Measurements from ENCODE around the gene CETP.
A peak's percentile ranks its signal among the peaks of the same experiment; 100 is the strongest.
"Not testable (repeated sequence)": the region's sequence is repeated elsewhere in the genome, so short reads cannot be mapped to it uniquely, and the experiment has no call there.

CETP gene

DNA sequence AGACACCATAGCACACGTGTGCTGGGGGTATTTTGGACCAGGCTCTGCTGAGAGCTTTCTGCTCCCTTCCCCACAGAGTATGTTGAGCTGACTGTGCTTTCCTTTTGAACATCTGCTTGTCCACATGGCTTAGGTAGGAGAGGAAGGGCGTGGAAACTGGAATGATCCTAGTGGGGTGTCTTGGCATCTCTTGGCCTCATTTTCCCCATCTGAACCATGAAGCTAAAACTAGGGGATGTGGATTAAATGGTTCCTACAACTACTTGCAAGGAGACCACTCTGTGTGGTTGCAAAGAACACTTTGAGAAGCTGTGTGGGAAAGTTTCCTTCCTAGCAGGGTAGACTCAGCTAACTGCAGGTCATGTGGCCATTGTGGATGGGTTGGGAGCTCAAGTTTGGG, 20.9 kb downstream of the CETP start:
- no peak for DNase-seq

GRCh38 chr16:56983211-56983751, 21.5 kb downstream of the CETP start:
- no peak for DNase-seq

DNA sequence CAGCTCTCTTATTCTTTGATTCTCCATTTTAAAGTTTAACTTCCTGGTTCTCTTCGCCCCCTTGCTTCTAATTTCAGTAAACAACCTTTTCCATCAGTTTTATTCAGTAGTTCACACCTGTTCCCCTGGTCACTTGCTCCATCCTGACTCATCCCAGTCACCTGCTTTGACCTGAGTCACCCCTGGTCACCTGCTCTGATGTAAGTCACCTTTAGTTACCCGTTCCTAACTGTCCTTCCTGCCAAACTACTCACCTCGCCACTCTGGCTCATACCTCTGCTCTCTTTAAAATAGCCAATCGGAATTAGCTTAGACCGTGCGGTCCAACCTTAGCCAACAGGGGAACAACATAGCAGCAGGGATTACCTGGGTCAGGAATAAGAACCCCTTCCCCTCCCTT, 22.9 kb downstream of the CETP start:
- peak; percentile 16 for DNase-seq

GRCh38 chr16:56985288-56985961, 23.7 kb downstream of the CETP start:
- DNase-seq = peak; percentile 60

GRCh38 chr16:56985962-56986360, 24.2 kb downstream of the CETP start:
- DNase-seq = no peak

DNA sequence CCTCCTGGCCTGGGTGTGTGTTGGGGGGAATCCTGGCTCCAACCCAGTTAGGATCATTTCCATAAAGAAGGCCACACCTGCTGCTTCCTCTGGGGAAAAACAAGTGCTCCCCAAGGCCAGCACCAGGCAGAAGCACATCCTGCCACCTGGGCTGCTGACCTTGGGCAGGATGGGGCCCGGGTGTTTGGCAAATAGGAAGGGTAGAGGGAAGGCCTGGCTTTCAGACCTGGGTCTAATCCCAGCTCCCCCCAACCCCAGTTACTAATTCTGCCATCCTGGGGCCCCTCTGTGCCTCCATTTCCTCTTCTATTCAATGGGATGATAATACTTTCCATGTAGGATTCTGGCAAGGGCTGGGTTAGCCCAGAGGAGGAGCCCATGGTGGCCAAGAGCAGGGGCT, 24.6 kb downstream of the CETP start:
- no peak for DNase-seq

GRCh38 chr16:56986908-56987307, 25.2 kb downstream of the CETP start:
- not testable (repeated sequence) for DNase-seq

- no peak for DNase-seq
Observed at GRCh38 chr16:56987692-56988091, 25.9 kb downstream of the CETP start.

DNA sequence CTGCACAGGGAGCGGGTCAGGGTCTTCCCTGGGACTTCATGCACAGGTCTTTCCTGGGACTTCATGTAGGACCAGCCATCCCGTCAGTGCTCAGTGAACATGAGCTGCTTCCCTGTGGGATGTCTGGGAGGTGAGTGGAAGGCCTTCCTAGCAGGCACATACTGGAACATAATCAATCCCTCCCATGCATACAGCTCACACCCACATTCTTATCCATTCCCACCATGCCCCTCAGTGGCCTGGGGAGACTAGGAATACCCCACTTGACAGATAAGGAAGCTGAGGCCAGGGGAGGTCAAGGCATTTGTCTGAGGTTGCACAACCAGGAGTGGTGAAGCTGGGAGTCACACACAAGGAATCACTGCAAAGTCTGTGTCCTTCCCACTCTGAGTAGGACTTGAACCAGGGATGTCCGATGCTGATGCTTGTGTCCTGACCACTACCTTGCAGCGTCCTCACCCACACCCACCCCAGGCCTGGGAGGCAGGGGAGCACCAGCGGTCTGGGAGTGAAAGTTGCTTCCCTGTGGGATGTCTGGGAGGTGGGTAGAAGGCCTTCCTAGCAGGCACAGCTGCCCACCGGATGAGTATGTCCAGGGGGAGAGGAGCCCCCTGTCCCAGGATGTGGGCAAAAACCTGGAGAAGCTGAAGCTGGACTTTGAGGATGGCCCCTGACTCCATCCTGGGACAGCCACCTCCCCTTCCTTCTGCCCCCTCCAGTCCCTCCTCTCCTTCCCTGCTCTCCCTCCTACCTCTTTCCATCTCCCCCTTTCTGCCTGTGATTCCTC, 26.6 kb downstream of the CETP start:
- DNase-seq = no peak

- DNase-seq = peak; percentile 89
Observed at GRCh38 chr16:56988948-56989945, 27.5 kb downstream of the CETP start, which contains the start of gene NLRC5. Gene NLRC5 (plus strand): TSS chr16:56989557. CDS start chr16:57020713, 31,156 bp downstream.

GRCh38 chr16:56989988-56990387, 28.2 kb downstream of the CETP start:
- no peak for DNase-seq

DNA sequence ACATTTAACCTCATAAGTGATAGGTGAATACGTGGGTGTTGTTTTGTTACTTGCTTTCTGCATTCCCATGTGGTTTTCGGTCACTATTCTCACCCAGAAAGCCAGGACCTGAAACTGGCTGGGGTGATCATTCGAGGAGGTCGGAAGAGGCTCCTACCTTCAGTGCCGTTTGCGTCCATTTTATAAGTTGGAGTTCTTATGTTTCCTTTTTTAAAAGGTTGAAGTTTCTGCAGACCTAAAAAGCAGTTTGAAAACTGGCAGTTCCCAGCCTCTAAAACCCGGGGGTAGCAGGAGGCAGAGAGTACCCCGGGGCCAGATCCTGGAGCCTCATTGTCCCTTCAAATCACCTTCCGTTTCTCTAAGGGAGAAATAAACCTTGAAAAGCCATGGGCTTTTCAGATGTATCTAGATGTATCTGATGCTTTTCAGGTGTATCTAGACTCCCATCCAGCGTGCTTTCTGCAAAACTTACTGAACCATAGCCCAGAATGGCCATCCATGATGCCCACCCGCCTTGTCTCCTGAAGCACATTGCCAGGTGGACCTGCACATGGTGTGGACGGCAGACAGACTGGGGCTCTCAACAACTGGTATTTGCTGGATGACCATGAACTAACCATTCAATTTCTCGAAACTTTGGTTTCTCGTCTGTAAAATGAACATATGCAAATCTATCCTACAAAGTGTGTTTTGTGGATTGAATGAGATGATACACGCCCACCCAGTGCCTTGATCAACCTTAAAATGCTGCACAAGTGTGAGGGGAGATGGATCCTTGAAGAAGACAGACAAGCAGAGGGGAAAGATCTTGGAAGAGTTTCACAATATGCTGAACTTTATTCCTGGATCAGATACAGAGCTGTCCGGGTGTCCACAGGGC, 28.9 kb downstream of the CETP start:
- peak; percentile 35 for DNase-seq

GRCh38 chr16:56992431-56992830, 30.7 kb downstream of the CETP start:
- peak; percentile 2 for DNase-seq

DNA sequence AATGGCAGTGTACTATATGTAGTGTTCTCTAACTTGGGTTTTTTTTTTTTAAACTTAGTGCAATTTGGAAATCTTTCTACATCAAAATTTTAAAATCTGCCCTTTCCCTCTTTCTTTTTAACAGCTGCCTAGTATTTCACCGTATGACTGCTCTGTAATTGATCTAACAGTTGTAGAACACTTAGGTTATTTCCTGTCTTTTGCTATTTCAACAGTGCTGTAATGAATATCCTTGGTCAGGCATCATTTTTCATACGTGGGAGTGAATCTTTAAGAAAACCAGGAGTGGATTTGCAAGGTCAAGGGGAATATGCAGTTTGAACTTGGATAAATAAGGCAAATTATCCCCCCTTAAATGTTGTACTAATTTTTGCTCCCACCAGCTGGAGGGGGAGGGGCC, 31.5 kb downstream of the CETP start:
- DNase-seq = no peak

DNA sequence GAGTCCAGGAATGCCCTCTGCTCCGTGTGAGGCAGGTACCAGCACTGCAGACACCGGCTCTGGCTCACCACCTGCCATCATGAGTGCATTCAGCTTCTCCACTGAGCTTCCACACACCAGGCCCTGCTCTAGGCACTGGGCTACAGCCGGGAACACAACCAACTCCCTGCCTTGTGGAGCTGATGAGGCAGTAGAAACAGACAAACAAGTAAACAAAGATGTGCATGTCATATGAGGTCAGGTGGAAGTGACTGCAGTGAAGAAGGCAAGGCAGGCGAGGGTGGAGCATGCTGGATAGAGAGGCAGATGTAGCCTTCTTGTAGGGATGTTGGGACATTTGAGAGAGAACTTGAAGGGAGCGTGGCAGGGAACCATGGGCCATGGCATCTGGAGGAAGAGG, 32.6 kb downstream of the CETP start:
- peak; percentile 28 for DNase-seq

GRCh38 chr16:56995136-56995805, 33.5 kb downstream of the CETP start:
- DNase-seq = peak; percentile 15

DNA sequence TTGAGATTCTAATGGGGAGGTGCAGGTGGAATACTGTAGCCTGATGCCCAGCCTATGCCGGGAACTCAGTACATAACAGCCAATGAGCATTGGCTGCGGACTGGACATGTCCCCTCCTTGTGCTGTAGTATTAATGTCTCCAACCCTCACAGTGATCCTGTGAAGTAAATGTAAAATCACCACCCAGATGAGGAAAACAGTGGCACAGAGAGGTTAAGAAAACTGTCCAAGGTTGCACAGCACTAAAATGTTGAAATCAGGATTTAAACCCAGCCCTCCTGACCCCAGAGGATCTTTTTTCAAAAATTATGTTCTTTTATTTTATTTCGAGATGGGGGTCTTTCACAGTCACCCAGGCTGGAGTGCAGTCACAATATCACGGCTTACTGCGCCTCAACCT, 35.5 kb downstream of the CETP start:
- no peak for DNase-seq

GRCh38 chr16:56997931-56998330, 36.2 kb downstream of the CETP start:
- peak; percentile 12 for DNase-seq

- DNase-seq = peak; percentile 2
Observed at GRCh38 chr16:56998352-56998751, 36.6 kb downstream of the CETP start.

- peak; percentile 1 for DNase-seq
Observed at GRCh38 chr16:56998861-56999260, 37.1 kb downstream of the CETP start.
